ENCODE data around the gene BUD13. TPM values are rescaled to one million over a fixed set of nuclear protein-coding genes. Genes with fewer than 3 reads are reported as not detected.

BUD13 gene
- total RNA-seq, 2 donors from 2014 or later, result 12.2 to 16.0 TPM

GRCh38 chr11:116723511-116723910 lies 49.3 kb downstream of the BUD13 start:
- 78% methylated on average over 7 of the region's 7 CpGs for WGBS
- Histone ChIP-seq H3K4me1 (replicated peaks) (no peaks in the 10 kb centered on the region), H3K9me3 (no peaks in the 10 kb centered on the region), H3K4me3 (no peak overlapping the region), H3K27me3 (replicated peaks; ENCODE audit: insufficient read depth) (no peaks in the 10 kb centered on the region), H3K27ac (no peak overlapping the region), H3K36me3 (no peaks in the 10 kb centered on the region)
- no peak for DNase-seq (ENCODE audit: low spot score)
- TF ChIP-seq CTCF (IDR thresholded peaks at IDR 0.05), result no peak
- TF ChIP-seq POLR2AphosphoS5 (IDR thresholded peaks at IDR 0.05), result no peak
- TF ChIP-seq POLR2A (IDR thresholded peaks at IDR 0.05), result no peak
- intact Hi-C loops (cut with DNase I), result no loop called here

- TF ChIP-seq CTCF (IDR thresholded peaks at IDR 0.05), result no peak
- Histone ChIP-seq H3K27ac (no peak overlapping the region), H3K4me3 (no peak overlapping the region), H3K36me3 (no peaks in the 10 kb centered on the region), H3K27me3 (replicated peaks; ENCODE audit: insufficient read depth) (no peaks in the 10 kb centered on the region), H3K4me1 (replicated peaks) (no peaks in the 10 kb centered on the region), H3K9me3 (no peaks in the 10 kb centered on the region)
- no peak for DNase-seq (ENCODE audit: low spot score)
- intact Hi-C loops (cut with DNase I), result no loop called here
- 90% methylated on average over 4 of the region's 4 CpGs for WGBS
These were observed 50.8 kb downstream of the BUD13 start for GRCh38 chr11:116721988-116722387.

DNA sequence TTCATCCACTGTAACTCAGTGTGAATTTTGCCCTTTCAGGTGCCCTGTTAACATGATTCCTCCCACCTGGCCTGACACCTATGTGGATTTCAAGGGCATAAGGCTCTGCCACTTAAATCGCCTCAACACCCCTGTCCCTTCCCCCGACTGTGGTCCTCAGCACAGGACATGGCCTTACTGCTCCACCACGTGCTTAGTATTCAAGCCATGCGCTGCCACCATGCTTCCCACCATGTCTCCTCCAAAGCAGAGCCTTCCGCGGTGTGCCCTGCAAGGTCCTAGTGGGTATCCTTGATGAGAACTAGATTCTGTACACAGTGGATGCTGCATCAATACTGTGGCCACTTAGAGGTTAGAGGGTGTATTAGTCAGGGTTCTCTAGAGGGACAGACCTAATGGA lies 51.9 kb downstream of the BUD13 start:
- TF ChIP-seq CTCF (IDR thresholded peaks at IDR 0.05), result no peak
- TF ChIP-seq POLR2AphosphoS5 (IDR thresholded peaks at IDR 0.05), result no peak
- no peak for TF ChIP-seq POLR2A (IDR thresholded peaks at IDR 0.05)
- 95% methylated on average over 6 of the region's 6 CpGs for WGBS
- no peaks in the 10 kb centered on the region for H3K4me1 ChIP-seq (replicated peaks)
- no peak for DNase-seq (ENCODE audit: low spot score)
- intact Hi-C loops (cut with DNase I), result no loop called here
- H3K36me3 ChIP-seq, result no peaks in the 10 kb centered on the region
- H3K27me3 ChIP-seq (replicated peaks; ENCODE audit: insufficient read depth), result no peaks in the 10 kb centered on the region
- no peaks in the 10 kb centered on the region for H3K9me3 ChIP-seq
- H3K27ac ChIP-seq, result no peak overlapping the region
- H3K4me3 ChIP-seq, result no peak overlapping the region

DNA sequence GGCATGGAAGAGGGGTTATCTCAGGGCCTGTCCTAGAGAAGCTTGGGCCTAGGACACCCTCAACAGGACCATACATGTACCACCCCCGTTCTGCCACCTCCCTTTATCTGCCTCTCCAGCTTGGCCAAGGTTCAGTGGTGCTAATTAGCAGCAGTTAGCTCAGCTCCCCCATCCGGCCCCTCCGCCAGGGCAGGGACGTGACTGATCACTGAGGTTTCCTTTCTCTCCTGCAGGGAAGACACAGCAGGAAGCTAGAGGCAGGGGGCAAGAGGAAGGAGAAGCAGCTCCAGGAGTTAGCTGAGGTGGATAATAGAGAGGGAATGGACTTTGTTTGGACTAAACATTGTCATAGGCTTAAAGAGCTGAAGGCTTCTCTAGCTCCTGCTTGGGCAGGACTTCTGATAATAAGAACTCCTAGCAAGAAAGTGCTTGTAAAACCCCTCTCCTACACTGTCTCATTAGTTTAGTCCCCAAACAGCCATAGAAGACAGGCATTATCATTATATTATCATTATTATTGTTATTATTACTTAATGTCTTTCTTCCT lies 53.8 kb downstream of the BUD13 start:
- 68% methylated on average over 4 of the region's 4 CpGs for WGBS
- Histone ChIP-seq H3K27me3 (replicated peaks; ENCODE audit: insufficient read depth) (no peaks in the 10 kb centered on the region), H3K4me1 (replicated peaks) (no peaks in the 10 kb centered on the region)

More for the DNA sequence above, 53.8 kb downstream of the BUD13 start:
- TF ChIP-seq CTCF (IDR thresholded peaks at IDR 0.05), result no peak
- DNase-seq (ENCODE audit: low spot score), result no peak
- Histone ChIP-seq H3K27ac (no peak overlapping the region), H3K36me3 (no peaks in the 10 kb centered on the region), H3K9me3 (no peaks in the 10 kb centered on the region), H3K4me3 (no peak overlapping the region)
- intact Hi-C loops (cut with DNase I), result no loop called here
